ENCODE results near the gene RFX7. TPM values are rescaled to one million over a fixed set of nuclear protein-coding genes. Genes with fewer than 3 reads are reported as not detected.
"Not testable (repeated sequence)": the region's sequence is repeated elsewhere in the genome, so short reads cannot be mapped to it uniquely, and the experiment has no call there.

RFX7 gene
- total RNA-seq, 1 donor from 2014 or later, result 10.1 TPM

- DNase-seq, result no peak
Measured at GRCh38 chr15:56205061-56205876, 38.4 kb downstream of the RFX7 start.

DNA sequence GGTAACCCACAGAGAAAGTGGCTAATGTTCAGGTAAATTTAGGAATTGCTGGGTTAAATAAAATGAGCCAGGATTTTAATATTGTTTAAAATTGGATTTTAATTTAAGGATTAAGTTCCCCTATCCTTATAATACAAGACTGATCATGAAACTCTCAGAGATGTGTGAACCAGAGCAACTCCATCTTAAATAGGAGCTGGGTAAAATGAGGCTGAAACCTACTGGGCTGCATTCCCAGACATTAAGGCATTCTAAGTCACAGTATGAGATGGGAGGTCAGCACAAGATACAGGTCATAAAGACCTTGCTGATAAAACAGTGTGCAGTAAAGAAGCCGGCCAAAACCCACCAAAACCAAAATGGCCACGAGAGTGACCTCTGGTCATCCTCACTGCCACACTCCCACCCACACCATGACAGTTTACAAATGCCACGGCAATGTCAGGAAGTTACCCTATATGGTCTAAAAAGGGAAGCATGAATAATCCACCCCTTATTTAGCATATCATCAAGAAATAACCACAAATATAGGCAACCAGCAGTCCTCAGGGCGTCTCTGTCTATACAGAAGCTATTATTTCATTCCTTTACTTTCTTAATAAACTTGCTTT, 40.3 kb downstream of the RFX7 start:
- DNase-seq, result not testable (repeated sequence)

DNA sequence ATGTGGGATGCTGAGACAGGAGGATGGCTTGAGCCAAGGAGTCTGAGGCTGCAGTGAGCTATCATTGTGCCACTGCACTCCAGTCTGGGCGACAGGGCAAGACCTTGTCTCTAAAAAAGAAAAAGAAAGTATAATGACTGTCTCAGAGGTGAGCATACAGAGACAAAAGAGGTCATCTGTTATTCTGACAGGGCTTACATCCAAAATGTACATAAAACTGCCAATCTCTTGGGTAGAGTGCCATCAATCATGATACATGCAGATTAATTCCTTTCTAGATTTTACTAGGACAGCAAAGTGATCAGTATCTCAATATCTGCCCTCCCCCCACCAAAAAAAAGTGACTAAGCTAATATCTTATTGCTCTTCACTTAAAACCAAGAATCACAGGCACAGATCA, 41.0 kb downstream of the RFX7 start:
- no peak for DNase-seq

DNA sequence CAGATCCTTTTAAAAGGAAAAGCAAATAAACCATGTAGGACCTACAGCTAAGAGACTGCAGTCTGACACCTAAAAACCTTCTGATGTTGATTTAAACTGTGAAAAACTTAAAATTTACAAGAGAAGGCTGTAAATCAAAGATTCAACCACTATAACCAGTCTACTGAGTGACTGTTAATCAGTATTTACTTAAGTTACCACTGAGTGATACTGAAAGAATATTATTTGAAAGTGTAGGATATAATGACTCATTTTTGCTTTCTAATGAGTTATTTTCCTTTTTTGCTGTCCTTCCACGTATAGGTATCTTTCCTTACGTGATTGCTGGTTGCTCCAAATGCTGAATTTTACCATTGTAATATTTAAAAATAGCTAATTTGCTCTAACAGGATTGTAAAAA, 44.6 kb downstream of the RFX7 start:
- no peak for DNase-seq

DNA sequence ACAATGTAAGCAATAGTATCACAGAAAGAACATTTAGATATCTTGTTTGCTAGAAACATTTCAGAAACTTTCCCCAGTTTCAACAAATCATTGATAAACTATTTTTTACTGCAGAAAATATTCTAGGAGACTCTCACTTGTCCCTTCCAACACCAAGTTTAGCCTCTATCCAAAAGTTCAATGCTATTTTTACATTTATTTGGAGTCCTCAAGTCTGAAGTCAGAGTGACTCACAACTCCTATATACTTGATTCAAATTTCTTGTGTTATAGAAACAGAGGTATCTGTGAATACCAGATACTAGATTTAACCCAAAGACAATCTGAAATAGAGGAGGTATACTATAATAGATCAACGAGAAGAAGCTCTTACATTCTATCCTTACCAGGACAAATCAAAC, 49.6 kb downstream of the RFX7 start:
- DNase-seq, result no peak

GRCh38 chr15:56192659-56193442, 50.8 kb downstream of the RFX7 start:
- DNase-seq, result no peak

DNA sequence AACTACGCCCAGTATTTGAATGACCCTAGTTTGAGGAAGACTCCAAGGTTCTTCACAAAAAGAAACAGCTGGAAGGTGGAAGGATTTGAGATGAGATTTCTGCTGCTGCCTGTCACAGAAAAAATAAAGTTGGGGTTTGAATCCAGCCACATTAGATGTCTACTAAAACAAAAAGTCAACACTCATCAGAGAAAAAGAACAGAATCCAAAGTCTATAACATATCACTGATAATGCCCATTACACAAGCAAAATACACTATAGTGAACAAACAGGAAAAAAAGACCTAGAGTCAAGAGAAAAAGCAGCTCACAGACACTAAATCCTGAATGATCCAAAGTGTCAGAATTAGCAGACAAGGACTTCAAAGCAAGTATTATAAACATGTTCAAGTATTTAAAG, 56.0 kb downstream of the RFX7 start:
- DNase-seq, result no peak

- DNase-seq, result no peak
Measured at GRCh38 chr15:56185980-56186379, 57.7 kb downstream of the RFX7 start.

- no peak for DNase-seq
Measured at GRCh38 chr15:56184516-56184915, 59.2 kb downstream of the RFX7 start.

GRCh38 chr15:56180851-56181250, 62.8 kb downstream of the RFX7 start:
- no peak for DNase-seq

DNA sequence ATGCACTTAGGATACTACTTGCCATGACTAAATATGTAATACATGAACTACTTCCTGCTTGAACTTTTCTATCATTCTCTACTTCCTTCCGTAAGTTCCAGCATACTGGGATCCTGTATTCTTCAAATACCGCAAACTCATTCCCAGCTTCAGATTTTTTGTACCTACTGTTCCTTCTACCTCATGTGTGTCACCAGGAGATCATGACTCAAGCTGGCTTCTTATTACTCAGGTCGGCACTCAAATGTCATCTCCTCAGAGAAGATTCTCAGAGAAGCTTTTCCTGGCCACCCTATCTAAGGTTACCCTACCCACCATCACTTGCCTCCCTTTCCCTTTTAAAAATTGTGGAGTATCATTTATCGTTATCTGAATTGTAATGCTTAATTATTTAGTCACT, 66.7 kb downstream of the RFX7 start:
- DNase-seq, result no peak

- no peak for DNase-seq
Measured at GRCh38 chr15:56175788-56176187, 67.9 kb downstream of the RFX7 start.

- DNase-seq, result no peak
Measured at GRCh38 chr15:56174649-56175048, 69.0 kb downstream of the RFX7 start.

GRCh38 chr15:56168394-56168793, 75.3 kb downstream of the RFX7 start:
- no peak for DNase-seq

DNA sequence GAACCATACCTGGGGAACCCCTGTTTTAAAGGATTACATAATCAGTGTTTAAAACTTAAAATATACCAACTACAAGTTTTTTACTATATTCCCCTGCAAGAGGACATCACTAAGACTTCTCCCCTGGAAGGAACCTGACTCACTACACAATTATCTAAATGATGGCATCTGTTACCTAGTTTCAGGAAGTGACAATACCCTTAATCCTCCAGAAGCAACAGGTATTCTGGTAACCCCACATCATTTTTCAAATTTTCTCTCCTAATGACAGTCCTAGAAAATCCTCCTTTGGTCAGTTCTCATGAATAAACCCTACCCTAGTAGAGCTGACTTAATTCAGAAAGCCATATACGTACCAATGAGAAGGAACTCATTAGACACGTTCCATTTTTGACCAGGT, 78.4 kb downstream of the RFX7 start:
- no peak for DNase-seq

DNA sequence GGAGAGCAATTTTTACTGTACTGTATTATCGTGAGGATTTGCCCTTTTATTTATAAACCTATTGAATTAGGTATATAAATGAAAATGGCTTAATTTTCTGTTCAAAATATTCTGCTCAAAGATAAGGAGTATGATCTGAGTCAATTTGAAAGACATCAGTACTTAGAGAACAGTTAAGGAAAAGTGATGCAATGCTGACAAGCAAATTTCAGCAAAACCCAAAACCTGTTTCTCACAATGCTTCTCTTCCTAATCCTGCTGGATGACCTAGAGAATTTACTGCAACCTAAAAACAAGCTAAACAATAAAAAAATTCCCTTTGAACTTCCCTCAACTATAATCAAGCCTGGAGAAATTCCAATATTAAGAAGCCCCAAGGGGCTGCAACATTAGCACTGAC, 82.7 kb downstream of the RFX7 start:
- DNase-seq, result no peak

GRCh38 chr15:56156877-56157276, 86.8 kb downstream of the RFX7 start:
- no peak for DNase-seq

DNA sequence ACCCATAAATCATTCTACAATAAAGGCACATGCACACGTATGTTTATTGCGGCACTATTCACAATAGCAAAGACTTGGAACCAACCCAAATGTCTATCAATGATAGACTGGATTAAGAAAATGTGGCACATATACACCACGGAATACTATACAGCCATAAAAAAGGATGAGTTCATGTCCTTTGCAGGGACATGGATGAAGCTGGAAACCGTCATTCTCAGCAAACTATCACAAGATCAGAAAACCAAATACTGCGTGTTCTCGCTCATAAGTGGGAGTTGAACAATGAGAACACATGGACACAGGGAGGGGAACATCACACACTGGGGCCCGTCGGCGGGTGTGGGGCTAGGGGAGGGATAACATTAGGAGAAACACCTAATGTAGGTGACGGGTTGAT, 88.4 kb downstream of the RFX7 start:
- not testable (repeated sequence) for DNase-seq

GRCh38 chr15:56154768-56155167, 88.9 kb downstream of the RFX7 start:
- not testable (repeated sequence) for DNase-seq

GRCh38 chr15:56150204-56150603, 93.5 kb downstream of the RFX7 start:
- no peak for DNase-seq

DNA sequence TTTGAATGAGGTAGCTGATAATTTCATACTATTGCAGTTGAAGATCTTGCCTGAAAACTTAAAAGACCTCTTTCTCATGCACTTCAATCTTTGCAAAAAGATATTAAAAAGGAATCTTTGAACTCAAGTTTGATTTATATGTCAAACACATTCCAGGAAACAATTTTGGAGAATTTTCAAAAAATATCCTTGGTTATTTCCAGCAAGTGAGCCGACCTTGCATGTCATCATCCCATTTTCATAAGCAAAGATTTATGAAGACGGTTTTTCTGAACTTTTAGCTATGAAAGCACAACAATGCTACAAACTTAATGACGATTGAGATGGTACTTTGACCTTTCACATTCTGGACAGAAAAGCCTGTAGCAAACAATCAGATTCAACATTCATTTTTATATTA, 95.6 kb downstream of the RFX7 start:
- no peak for DNase-seq

DNA sequence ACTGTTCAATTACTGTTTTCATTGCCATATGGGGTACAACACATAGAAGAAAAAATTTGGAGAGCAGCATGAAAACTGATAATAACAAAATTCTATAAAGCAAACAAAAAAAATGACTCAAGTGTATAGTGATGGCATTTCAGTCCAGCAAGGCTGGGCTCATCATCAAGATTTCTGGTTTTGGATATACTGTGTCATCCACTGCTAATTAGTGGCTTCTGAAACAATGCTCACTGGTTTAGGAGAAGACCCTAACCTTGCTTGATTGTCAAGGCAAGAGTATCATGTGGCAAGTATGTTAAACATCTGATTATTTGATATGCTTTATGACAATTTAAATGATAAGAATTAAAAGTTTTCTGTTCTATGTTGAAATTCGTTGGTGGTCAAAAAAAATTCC, 96.9 kb downstream of the RFX7 start:
- no peak for DNase-seq

DNA sequence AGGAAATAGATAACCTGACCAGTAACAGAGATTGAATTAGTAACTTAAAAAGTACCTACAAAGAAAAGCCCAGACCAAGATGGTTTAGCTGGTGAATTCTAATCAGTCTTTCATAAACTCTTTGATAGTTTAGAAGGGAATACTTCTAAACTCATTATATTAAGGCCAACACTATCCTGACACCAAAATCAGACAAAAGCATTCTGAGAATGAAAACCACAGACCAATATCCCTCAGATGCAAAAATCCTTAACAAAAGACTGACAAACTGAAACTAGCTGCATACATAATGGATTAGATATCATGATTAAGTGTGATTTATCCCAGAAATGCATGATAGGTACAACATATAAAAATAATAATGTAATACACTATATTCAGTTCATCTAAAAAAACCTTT, 115.6 kb downstream of the RFX7 start:
- DNase-seq, result no peak
